VCaP (cell line): Measurements from ENCODE around the gene NRIP3.

Experiments used
- H3K27ac ChIP-seq: fragments of 450-650 bp; 2 replicates; pipeline ENCODE4 v1.5.1; 2017
- CTCF ChIP-seq: fragments of 450-650 bp; conservative IDR thresholded peaks from 2 replicates; pipeline ENCODE4 v1.5.1; 2017; ENCODE audit warnings: mild to moderate bottlenecking, moderate library complexity

NRIP3 gene

GRCh38 chr11:8967184-8967583, 36.6 kb downstream of the NRIP3 start:
- TF ChIP-seq CTCF, result no peak
- H3K27ac ChIP-seq, result no peak overlapping the region

- peak within 1 kb of the TSS; percentile 91 for H3K27ac ChIP-seq
- no peak for TF ChIP-seq CTCF
Measured at GRCh38 chr11:8964324-8965320, 39.2 kb downstream of the NRIP3 start, which contains the start of gene TMEM9B. Gene TMEM9B (minus strand): TSS chr11:8964442. CDS start chr11:8964313, 129 bp downstream.

GRCh38 chr11:8963569-8964323, 40.1 kb downstream of the NRIP3 start:
- no peak for TF ChIP-seq CTCF
- peak overlapping the region; percentile 91 for H3K27ac ChIP-seq

GRCh38 chr11:8962841-8963240, 41.0 kb downstream of the NRIP3 start:
- TF ChIP-seq CTCF, result no peak
- peak overlapping the region; percentile 91 for H3K27ac ChIP-seq

GRCh38 chr11:8961401-8961800, 42.4 kb downstream of the NRIP3 start:
- no peak overlapping the region for H3K27ac ChIP-seq
- TF ChIP-seq CTCF, result no peak

- peak overlapping the region; percentile 26 for H3K27ac ChIP-seq
- TF ChIP-seq CTCF, result peak; percentile 76
Measured at GRCh38 chr11:8959546-8960166, 44.1 kb downstream of the NRIP3 start.

GRCh38 chr11:8956860-8957259, 46.9 kb downstream of the NRIP3 start:
- TF ChIP-seq CTCF, result no peak

More at GRCh38 chr11:8956860-8957259, 46.9 kb downstream of the NRIP3 start:
- H3K27ac ChIP-seq, result no peak overlapping the region
